Jurkat, Clone E6-1 (cell line): ENCODE results near the gene STUB1.

Source experiments
- DNase-seq: peaks from one replicate; pipeline ENCODE4 v3.0.0-alpha.2; 2011; ENCODE audit warnings: low read depth, low spot score
- H3K4me3 ChIP-seq: 2 replicates; pipeline ENCODE4 v1.5.1; 2011; ENCODE audit warnings: mild to moderate bottlenecking, low read length, control low read depth, moderate library complexity

The STUB1 gene

DNA sequence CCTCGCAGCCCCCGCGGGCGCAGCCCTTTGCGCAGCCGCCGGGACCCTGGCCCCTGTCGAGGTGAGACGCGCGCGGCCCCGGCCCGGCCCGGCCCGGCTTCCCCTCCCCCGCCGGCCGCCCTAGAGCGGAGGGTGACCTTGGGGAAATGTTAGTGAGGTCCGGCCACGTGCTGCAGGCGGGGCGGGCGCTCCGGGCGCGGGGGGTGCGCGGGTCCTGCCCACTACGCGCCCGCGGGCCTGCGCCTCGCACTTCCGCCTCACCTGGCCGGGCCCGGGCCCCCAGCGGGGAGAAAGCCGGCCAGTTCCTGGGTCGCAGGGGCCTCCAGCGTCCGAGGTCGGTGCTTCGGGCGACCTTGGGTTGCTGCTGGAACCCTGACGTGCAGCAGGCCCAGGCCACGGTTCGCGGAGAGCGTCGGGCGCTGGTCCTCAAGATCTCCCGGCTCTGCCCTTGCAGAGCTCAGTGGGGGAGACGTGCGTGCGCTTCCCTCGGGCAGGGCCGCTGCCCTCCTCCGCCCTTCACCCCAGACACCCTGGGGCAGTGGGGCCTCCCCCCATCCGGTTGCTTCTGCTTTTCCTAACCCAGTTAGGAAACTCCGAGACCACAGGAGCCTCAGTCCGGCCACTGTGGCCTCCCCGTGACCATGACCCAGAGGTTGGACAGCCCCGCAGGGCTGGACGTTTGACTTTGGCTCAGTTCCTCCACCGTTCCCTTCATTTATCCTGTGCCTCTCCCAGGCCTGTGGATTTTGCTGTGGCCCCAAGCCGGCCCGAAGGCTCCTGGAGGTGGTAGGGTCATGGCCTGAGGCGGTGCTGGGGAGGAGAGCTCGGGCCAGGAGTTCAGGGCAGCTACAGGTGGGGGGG lies 37.8 kb upstream of the STUB1 start:
- H3K4me3 ChIP-seq = peak overlapping the region; percentile 62
- DNase-seq = no peak

DNA sequence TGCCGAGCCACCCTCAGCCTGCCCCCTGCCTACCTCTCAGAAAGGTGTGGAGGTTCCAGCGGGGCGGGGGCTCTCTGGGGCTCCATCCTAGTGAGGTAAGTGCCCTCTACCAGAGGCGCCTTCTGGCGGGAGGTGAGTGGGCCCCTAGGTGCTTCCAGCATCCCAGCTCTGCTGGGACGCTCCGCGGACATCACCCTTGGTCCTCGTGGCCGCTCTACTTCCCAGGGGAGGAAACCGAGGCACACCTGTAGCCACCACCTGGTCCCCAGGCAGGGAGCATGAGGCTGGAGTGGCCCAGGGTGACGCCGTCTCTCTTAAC lies 37.2 kb upstream of the STUB1 start:
- H3K4me3 ChIP-seq = peak overlapping the region; percentile 62
- no peak for DNase-seq

DNA sequence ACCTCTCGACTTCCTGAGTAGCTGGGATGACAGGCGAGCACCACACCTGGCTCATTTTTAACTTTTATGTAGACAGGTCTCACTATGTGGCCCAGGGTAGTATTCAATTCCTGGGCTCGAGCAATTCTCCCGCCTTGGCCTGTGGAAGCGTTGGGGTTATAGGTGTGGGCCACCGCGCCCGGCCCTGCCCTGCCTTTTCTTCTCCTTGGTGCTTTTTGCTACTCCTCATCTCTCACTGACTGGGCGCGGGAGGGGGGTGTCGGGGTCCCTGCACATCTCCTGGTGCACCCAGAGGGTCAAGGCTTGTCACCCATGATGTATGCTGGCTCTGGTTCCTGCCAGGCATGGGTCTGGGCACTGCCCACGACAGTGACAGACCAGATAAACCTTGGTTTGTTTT lies 35.7 kb upstream of the STUB1 start:
- no peak for DNase-seq
- no peak overlapping the region for H3K4me3 ChIP-seq

DNA sequence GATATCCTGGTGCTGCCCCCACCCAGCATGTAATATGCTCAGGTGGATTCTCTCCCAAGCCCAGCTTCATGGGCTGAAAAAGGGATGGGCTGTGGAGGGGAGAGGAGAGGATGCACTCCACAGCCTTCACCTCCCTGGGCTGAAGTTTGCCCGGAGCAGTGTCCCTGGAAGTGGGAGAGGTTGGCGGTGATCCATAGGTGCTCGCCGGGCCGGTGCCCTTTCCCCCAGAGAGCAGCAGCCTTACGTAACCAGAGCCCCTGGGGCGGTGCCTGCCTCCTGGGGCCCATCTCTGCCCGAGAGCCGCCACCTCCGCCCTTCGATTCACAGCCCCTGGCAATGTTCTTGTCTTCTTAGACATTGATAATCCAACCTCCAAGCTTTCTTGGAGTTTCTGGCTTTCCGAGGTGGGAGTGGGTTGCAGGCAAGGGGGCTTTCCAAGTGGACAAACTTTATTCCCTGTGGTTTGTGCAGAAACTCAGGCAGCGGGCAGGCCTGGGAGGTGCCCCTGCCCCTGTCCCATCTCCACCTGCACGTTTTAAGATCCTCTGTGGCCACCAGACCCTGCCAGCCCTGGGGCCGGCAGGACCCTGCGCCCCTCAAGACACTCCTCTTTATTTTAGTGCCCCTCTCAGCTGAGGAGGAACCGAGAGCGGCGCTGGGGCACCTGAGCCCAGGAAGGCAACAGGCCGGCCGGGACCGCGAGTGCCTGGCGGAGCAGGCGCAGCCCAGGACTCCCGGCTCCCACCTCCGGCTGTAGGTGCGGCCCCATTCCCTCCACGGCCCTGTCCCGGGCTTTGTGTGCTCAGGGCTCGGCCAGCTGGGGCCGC lies 34.1 kb upstream of the STUB1 start:
- no peak for DNase-seq
- no peak overlapping the region for H3K4me3 ChIP-seq

DNA sequence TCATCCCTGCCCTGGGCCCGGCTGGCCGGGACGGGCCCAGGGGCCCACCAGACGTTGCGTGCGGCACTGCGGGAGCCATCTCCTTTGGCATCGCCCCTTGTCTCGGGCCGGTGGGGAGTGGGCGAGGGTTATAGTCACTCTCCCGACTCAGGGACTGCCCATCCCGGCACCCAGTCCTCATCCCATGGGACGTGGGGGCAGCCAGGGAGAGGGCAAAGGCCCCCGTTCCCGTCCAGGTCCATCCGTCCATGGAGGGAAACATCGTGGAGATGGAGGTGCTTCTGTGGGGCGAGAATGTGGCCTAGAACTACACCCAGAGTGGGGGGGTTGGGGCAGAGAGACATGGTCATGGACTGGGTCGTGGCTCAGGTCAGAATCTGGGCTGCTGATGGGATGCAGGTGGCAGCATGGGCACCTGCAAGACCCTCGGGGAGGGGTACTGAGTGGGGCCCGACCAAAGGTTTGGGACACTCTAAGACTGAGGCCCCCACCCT lies 33.5 kb upstream of the STUB1 start:
- H3K4me3 ChIP-seq = no peak overlapping the region
- no peak for DNase-seq

DNA sequence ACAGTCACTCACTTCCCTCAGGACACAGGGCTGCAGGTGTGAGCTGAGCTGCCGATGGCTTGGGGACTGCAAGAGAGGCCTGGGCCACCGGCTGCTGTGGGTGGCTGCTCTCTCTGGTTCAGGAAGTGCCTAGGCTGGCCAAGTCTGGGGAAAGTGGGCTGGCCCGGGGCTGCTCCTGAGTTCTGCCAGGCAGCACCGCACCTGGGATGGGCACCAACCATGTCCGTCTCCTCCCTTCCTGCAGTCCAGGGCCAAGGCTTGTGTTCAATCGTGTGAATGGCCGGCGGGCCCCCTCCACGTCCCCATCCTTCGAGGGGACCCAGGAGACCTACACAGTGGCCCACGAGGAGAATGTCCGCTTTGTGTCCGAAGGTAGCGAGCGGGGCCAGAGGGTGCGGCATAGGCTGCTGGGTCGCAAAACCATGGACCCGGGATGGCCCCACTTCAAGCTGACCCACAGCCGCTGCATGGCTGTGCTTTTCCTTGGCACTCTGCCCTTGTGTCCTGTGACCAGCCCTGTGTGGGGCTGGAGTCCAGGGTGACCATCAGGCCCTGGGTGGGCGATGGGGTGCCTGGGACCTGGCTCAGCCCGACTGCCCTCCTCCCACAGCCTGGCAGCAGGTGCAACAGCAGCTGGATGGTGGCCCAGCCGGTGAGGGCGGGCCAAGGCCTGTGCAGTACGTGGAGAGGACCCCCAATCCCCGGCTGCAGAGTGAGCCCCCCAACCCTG lies 32.9 kb upstream of the STUB1 start:
- DNase-seq = no peak
- no peak overlapping the region; the same call in 1 of the 2 replicates for H3K4me3 ChIP-seq

DNA sequence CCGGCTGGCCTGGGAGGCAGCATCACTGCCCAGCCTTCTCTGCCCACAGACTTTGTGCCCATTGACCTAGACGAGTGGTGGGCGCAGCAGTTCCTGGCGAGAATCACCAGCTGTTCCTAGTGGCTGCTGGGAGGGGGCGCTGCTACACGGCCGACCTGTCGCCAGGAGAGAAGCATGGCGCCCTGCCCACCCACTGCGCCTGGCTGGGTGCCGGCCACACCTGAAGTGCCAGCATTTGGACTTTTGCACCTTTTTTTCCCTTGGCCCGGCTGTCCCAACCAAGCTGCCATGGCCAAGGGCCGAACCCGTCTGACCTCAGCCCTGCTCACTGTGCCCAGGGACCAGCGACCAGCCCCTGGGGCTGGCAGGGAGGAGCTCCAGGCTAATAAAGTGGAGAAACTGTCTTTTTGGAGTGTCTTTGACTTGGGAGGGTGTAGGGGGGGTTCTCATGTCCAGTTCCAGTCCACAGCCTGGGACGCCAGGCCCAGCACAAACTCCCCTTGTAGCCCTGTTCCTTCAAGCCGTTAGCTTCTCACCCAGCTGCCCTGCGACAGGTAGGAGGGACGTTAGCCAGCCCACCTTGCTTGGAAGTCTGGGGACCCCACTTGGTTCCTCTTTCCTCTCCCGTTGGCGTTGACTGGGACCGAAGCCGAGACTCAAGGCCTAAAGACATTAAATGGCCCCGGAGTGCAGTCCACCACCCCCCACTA lies 32.0 kb upstream of the STUB1 start:
- H3K4me3 ChIP-seq = peak overlapping the region; percentile 85
- peak; percentile 35 for DNase-seq

DNA sequence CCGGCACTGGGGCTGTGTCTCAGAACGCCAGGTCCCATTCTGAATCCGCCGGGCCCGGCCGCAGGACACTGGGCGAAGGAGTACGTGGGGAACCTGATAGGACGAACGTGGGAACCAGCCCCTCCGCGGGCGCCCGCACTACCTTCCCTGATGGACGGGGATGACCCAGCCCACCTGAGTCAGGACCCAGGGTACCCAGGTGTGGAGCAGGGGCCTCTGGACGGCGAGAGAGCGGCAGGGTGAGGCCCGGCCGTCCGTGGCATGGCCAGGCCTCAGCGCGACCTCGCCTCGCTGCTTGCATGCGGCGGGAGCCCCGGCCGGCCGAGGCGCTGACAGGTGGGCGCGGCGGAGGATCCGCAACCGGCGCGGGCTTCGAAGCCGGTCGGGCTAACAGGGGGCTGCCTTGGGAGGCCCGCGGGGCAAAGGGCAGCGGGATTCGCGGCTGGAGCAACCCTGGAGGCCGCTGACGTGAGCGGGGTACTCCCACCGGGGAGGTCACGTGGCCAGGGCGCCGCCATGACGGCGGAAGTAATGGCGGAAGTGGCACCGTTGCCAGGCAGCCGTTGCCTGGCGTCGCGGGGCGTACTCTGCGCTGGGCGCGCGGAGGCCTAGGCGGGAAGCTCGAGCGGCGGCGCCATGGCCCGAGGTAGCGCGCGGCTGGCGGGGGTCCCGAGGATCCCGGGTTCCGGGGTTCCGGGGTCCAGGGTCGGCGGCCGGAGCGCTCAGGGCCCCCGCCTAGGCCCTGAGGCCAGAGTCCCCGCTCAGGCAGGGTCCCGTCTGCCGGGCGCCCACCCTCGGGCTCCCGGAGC lies 31.2 kb upstream of the STUB1 start, which contains the start of gene WDR90:
TSS of gene WDR90 (plus strand) at position 585 of the 809 bp plus-strand sequence. CDS start at position 637, 52 bp downstream.
- peak within 1 kb of the TSS; percentile 85 for H3K4me3 ChIP-seq
- peak; percentile 84 for DNase-seq

DNA sequence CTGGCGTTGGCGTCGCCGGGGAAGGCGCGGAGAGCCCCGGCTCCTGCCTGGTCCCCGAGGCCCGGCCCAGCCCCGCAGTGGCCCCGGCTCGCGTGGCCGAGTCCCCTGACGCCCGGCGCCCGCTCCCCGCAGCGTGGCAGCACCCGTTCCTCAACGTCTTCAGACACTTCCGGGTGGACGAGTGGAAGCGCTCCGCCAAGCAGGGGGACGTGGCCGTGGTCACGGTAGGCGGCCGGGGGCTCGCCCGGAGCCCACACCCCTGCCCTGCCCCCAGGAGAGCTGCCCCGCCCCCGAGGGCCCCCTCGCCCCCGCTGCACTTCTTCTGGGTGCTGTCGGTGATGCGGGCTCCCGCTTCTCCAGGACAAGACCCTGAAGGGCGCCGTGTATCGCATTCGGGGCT lies 30.6 kb upstream of the STUB1 start:
- H3K4me3 ChIP-seq = peak overlapping the region; percentile 85
- no peak for DNase-seq

DNA sequence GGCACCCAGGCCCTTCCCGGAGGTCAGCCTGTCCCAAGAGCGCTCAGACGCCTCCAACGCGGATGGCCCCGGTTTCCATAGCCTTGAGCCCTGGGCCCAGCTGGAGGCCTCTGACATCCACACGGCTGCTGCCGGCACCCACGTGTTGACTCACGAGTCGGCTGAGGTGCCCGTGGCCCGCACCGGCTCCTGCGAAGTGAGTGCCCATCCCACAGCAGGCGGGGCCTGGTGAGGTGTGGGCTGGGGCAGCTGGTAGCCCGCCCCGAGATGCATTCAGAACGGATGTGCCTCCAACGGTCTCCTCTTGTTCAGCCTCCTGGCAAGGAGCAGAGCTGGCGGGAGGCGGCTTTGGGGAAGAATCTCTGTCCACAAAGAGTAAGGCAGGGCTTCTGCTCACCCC lies 28.4 kb upstream of the STUB1 start:
- DNase-seq = no peak
- no peak overlapping the region for H3K4me3 ChIP-seq

DNA sequence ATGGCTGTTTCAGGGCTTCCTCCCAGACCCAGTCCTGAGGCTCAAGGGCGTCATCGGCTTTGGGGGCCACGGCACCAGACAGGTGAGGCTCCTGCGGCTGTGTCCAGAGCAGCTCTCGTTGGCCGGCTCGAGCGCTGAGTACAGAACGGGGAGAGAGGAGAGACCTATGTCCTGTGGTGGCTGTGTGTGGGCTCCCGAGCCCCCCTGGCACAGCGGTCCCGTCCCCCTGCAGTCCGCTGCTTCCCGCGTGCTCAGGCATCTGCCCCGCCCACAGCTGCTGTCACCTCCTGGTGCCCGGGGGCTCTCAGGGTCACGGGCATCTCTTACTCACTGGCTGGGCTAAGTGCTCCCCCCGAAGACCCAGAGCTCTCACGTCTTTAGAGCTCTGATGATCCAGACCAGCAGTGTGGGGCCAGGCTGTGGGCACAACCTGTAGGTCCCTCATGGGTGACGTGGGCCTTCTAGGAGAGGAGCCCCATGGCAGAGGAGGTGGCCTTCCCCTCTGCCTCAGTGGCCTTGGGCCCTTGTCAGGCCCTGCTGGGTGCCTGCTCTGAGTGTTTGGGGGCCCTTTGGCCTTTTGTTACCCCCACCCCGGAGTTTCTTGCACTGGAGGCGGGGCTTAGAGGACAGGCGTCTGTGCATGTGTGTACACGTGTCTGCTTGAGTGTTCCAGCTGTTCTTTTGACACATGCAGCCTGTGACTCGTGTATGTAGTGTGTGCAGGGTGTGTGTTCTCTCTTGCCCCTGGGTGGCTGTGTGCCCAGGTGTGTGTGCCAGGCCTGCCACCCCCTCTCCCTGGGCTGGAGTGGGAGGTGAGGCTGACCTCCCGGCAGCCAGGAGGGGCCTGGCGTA lies 27.5 kb upstream of the STUB1 start:
- H3K4me3 ChIP-seq = no peak overlapping the region
- DNase-seq = no peak

DNA sequence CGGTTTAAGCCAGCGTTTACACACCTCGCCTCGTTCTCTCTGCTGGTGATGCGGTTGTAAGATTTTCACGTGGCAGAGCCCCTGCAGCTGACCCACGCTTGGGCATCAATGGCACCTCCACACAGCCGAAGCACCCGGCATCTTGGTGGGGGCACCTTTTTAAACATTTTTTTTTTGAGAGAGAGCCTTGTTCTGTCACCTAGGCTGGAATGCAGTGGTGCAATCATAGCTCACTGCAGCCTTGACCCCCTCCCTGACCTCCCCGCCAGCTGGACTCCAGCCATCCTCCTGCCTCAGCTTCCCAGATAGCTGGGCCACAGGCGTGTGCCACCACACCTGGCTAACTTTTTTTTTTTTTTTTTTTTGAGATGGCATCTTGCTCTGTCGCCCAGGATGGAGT lies 26.2 kb upstream of the STUB1 start:
- DNase-seq = no peak
- H3K4me3 ChIP-seq = no peak overlapping the region

DNA sequence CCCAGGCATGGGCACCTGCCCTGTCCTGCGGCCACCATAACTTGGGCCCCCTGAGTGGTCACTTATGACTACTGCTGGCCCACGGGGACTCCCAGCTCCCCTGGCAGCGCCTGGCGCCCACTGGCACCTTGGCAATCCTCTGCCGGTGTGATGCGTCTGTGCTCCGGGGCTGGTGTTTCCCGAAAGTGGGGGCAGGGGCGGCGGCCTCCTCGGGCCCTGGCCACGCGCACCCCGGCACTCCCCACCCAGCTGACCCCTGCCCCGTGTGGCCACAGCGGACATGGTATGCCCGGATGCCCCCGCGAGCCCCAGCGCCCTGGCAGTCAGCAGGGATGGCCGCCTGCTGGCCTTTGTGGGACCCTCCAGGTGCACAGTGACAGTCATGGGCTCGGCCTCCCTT lies 22.7 kb upstream of the STUB1 start:
- DNase-seq = no peak
- H3K4me3 ChIP-seq = no peak overlapping the region

DNA sequence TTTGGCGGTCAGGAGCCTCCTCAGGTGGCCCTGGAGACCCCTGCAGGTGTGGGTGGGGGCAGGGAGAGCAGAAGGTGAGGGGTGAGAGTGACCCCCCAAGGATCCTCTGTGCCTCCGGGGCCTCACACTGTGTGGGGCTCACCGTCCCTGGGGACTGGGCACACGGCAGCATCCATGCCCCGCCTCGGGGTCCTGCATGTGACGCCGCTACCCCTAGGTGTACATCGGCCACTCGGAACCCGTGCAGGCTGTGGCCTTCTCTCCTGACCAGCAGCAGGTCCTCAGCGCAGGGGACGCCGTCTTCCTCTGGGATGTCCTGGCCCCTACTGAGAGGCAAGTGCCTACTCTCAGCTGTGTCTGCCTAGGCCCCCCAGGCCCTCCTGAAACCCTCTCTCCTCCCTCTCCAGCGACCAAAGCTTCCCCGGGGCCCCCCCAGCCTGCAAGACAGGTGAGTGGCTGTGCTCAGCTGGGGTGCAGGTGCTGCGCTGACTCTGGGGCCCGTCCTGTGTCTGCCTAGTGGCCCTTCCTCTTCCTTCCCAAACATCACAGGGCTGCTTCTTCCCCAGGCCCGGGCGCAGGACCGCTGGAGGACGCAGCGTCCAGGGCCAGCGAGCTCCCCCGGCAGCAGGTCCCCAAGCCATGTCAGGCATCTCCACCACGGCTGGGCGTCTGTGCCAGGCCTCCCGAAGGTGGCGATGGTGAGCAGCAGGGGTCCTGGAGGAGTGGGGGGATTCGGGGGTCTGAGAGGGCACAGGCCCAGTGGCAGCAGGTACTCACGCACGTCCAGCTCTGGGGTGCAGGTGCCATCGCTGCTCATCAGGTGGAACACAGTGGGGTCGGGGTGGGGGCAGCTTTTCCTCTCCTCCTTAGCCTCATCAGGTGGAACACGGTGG lies 21.3 kb upstream of the STUB1 start:
- no peak for DNase-seq
- no peak overlapping the region for H3K4me3 ChIP-seq

DNA sequence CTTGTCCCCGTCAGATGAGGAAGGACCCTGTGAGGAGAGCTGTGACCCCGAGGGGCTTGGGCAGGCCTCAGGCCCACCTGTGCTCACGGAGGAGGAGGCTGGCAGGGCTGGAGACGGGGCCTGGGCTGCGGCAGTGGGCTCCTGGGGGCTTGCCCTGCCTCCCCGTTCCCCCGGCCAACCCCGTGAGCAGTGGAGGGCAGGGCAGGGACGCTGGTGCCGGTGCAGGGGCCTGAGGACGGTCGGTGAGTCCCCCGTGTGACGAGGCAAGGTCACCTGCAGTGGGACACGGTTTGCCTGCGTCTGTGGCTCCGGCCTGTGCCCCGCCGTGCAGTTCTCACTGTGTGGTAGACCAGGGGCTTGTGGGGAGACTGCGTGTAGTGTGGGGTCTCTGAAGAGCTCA lies 20.6 kb upstream of the STUB1 start:
- no peak for DNase-seq
- no peak overlapping the region for H3K4me3 ChIP-seq

DNA sequence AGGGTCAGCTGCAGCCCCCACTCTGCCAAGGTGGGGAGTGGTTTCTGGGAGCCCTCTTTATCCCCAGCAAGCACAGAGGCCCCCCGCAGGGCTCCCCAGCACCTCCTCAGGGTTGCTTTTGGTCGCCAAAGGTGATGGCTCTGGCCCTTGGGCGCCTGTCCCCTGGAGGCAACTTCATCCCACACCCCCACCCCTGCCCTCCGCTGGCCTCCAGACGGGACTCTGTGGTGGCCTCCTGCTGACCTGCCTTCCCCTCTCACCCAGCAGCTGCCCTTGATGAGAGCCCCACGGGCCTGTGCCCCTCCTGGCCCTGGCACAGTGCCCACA lies 20.1 kb upstream of the STUB1 start:
- DNase-seq = no peak
- H3K4me3 ChIP-seq = no peak overlapping the region
